Epithelial cell of esophagus (primary cell): ENCODE data around the gene MCOLN2.

Experiments used
- DNase-seq: peaks from one replicate; pipeline ENCODE4 v3.0.0; 2010; ENCODE audit warnings: low read depth
- H3K4me3 ChIP-seq: 2 replicates; pipeline ENCODE4 v1.5.1; 2011; ENCODE audit warnings: mild to moderate bottlenecking, low read length, control low read depth
- CTCF ChIP-seq: IDR thresholded peaks from 2 replicates; pipeline ENCODE4 v1.5.1; 2011; ENCODE audit warnings: low read depth, mild to moderate bottlenecking, low read length, control low read depth, inconsistent platforms; ENCODE audit not compliant: insufficient read depth; ENCODE audit errors: missing control alignments

The MCOLN2 gene

GRCh38 chr1:84959294-84959693, 37.6 kb downstream of the MCOLN2 start:
- TF ChIP-seq CTCF: no peak
- no peak overlapping the region for H3K4me3 ChIP-seq
- DNase-seq: no peak

GRCh38 chr1:84957966-84958365, 38.9 kb downstream of the MCOLN2 start:
- TF ChIP-seq CTCF: no peak
- no peak for DNase-seq
- H3K4me3 ChIP-seq: no peak overlapping the region

GRCh38 chr1:84956655-84957054, 40.3 kb downstream of the MCOLN2 start:
- TF ChIP-seq CTCF: no peak
- H3K4me3 ChIP-seq: no peak overlapping the region
- no peak for DNase-seq

GRCh38 chr1:84956097-84956496, 40.8 kb downstream of the MCOLN2 start:
- no peak for TF ChIP-seq CTCF
- no peak overlapping the region for H3K4me3 ChIP-seq
- DNase-seq: no peak

GRCh38 chr1:84949664-84950063, 47.2 kb downstream of the MCOLN2 start:
- DNase-seq: no peak
- no peak for TF ChIP-seq CTCF
- H3K4me3 ChIP-seq: no peak overlapping the region

- H3K4me3 ChIP-seq: no peak overlapping the region
- TF ChIP-seq CTCF: no peak
- DNase-seq: peak; percentile 94
Measured at GRCh38 chr1:84947536-84948410, 49.1 kb downstream of the MCOLN2 start.

- no peak for TF ChIP-seq CTCF
- H3K4me3 ChIP-seq: no peak overlapping the region
Measured at GRCh38 chr1:84946631-84947030, 50.3 kb downstream of the MCOLN2 start.

More at GRCh38 chr1:84946631-84947030, 50.3 kb downstream of the MCOLN2 start:
- peak; percentile 65 for DNase-seq
